HCT116 (cell line): ENCODE measurements around the gene MACROD1. TPM values are rescaled to one million over a fixed set of nuclear protein-coding genes. Genes with fewer than 3 reads are reported as not detected.

ENCODE experiments used
- ATAC-seq: fragments of 200-7000 bp; cut with Tn5 transposase; 2 replicates; pipeline ENCODE4 v1.9.1; 2020; ENCODE audit warnings: mild to moderate bottlenecking, moderate library complexity
- BruUV-seq: library from RNA; stranded (reverse); fragments of 400-500 nt; replicated peaks from 2 replicates; lab custom pipeline; 2021; lab: Mats Ljungman, UMichigan
- CTCF ChIA-PET: fragments of 300-600 bp; sonication (Branson Sonifier 250); formaldehyde crosslinking; loops from one replicate; lab custom pipeline; 2021; ENCODE audit warnings: antibody characterized with exemption; lab: Charles Lee
- POLR2A ChIA-PET: fragments of 300-600, 350-600 bp; sonication (Branson Sonifier 250); formaldehyde crosslinking; loops from one replicate; lab custom pipeline; 2021; ENCODE audit warnings: antibody characterized with exemption; lab: Charles Lee
- RAD21 ChIA-PET, 2 experiments: fragments of 300-600 bp; sonication (Branson Sonifier 250); formaldehyde crosslinking; loops; one replicate each; lab custom pipeline; 2023; ENCODE audit warnings: low total read pairs in 2 of 2; ENCODE audit not compliant: uncharacterized antibody in 2 of 2, unreplicated experiment in 2 of 2, low non-redundant PET in 1 of 2; lab: Charles Lee
- DNase-seq: peaks from one replicate; pipeline ENCODE4 v3.0.0-alpha.2; 2010; ENCODE audit warnings: low read depth, low spot score
- H2AFZ ChIP-seq: fragments of 200-600 bp; shearing (Covaris generic), sonication (generic); 2 replicates; pipeline ENCODE4 v1.6.1; 2017; ENCODE audit warnings: low read depth, mixed run types, mixed read lengths, antibody characterized with exemption, low read length; ENCODE audit not compliant: poor library complexity, severe bottlenecking
- H3K27ac ChIP-seq: 2 replicates; pipeline ENCODE4 v1.5.1; 2012; ENCODE audit warnings: low read depth, low read length
- H3K27me3 ChIP-seq: fragments of 200-600 bp; sonication (generic); 2 replicates; pipeline ENCODE4 v1.6.1; 2016; ENCODE audit warnings: mixed run types, low read length, mixed read lengths; ENCODE audit not compliant: insufficient read depth
- H3K36me3 ChIP-seq, 2 experiments: fragments of 200-500 bp in 1 of 2; fragments of 200-600 bp in 1 of 2; sonication (Bioruptor generic) in 1 of 2; sonication (generic) in 1 of 2; 2 replicates each; pipeline versions ENCODE4 v1.5.1 to v1.6.1; 2014 to 2016; ENCODE audit warnings: low read length in 2 of 2, inconsistent platforms in 1 of 2, mixed read lengths in 1 of 2, mixed run types in 1 of 2; ENCODE audit not compliant: insufficient read depth in 2 of 2, control insufficient read depth in 1 of 2
- H3K4me1 ChIP-seq, 2 experiments: fragments of 200-600 bp in 1 of 2; sonication (generic) in 1 of 2; 2 replicates each; pipeline versions ENCODE4 v1.5.1 to v1.6.1; 2012 to 2017; ENCODE audit warnings: low read length in 2 of 2, inconsistent platforms in 1 of 2, mild to moderate bottlenecking in 1 of 2, mixed read lengths in 1 of 2, mixed run types in 1 of 2, moderate library complexity in 1 of 2; ENCODE audit not compliant: insufficient read depth in 2 of 2, control insufficient read depth in 1 of 2
- H3K4me2 ChIP-seq: fragments of 200-600 bp; sonication (generic); 2 replicates; pipeline ENCODE4 v1.6.1; 2017; ENCODE audit warnings: mixed run types, low read length, mixed read lengths
- H3K4me3 ChIP-seq, 2 experiments: fragments of 200-600 bp in 1 of 2; sonication (generic) in 1 of 2; replicated peaks in 1 of 2; 2 replicates each; pipeline ENCODE4 v1.5.1; 2011 to 2016; ENCODE audit warnings: low read length in 2 of 2, control low read depth in 1 of 2, low read depth in 1 of 2, mild to moderate bottlenecking in 1 of 2, mixed read lengths in 1 of 2, mixed run types in 1 of 2
- H3K79me2 ChIP-seq: fragments of 200-600 bp; sonication (generic); 2 replicates; pipeline ENCODE4 v1.6.1; 2017; ENCODE audit warnings: mild to moderate bottlenecking, mixed run types, low read length, moderate library complexity, mixed read lengths; ENCODE audit not compliant: insufficient read depth
- H3K9ac ChIP-seq: fragments of 200-600 bp; sonication (generic); 2 replicates; pipeline ENCODE4 v1.6.1; 2016; ENCODE audit warnings: low read length, mixed read lengths
- H3K9me2 ChIP-seq: fragments of 200-600 bp; sonication (generic), shearing (Covaris generic); 2 replicates; pipeline ENCODE4 v1.6.1; 2017; ENCODE audit warnings: mixed run types, mild to moderate bottlenecking, moderate library complexity; ENCODE audit not compliant: insufficient read depth
- H3K9me3 ChIP-seq, 2 experiments: fragments of 200-500 bp in 1 of 2; fragments of 200-600 bp in 1 of 2; sonication (Bioruptor generic) in 1 of 2; sonication (generic) in 1 of 2; 2 replicates each; pipeline ENCODE4 v1.6.1; 2014 to 2017; ENCODE audit warnings: low read length in 2 of 2, mixed read lengths in 2 of 2, inconsistent platforms in 1 of 2, low read depth in 1 of 2, mild to moderate bottlenecking in 1 of 2, mixed run types in 1 of 2, moderate library complexity in 1 of 2; ENCODE audit not compliant: control insufficient read depth in 1 of 2, insufficient read depth in 1 of 2
- H4K20me1 ChIP-seq: fragments of 200-600 bp; sonication (generic), shearing (Covaris generic); 2 replicates; pipeline ENCODE4 v1.6.1; 2017; ENCODE audit warnings: mixed run types, mild to moderate bottlenecking, moderate library complexity; ENCODE audit not compliant: insufficient read depth
- ATF3 ChIP-seq: IDR thresholded peaks from 2 replicates; pipeline ENCODE4 v1.6.1; 2012
- CTCF ChIP-seq, 3 experiments: fragments of 200-600 bp in 1 of 3; sonication (generic) in 1 of 3; IDR thresholded peaks in 2 of 3; conservative IDR thresholded peaks in 1 of 3; 2 replicates each; pipeline ENCODE4 v1.5.1; 2012 to 2017; ENCODE audit warnings: low read depth in 2 of 3, low read length in 2 of 3, antibody characterized with exemption in 1 of 3, borderline replicate concordance in 1 of 3, control low read depth in 1 of 3, mild to moderate bottlenecking in 1 of 3, mixed read lengths in 1 of 3, mixed run types in 1 of 3, moderate library complexity in 1 of 3; ENCODE audit not compliant: insufficient read depth in 1 of 3
- ELF1 ChIP-seq: IDR thresholded peaks from 2 replicates; pipeline ENCODE4 v1.6.1; 2012; ENCODE audit warnings: low read depth, borderline replicate concordance
- EZH2 ChIP-seq: fragments of 200-600 bp; sonication (generic); IDR thresholded peaks from 2 replicates; pipeline ENCODE4 v1.6.1; 2017; ENCODE audit warnings: antibody characterized with exemption, mixed run types
- JUND ChIP-seq: IDR thresholded peaks from 2 replicates; pipeline ENCODE4 v1.6.1; 2012
- MAX ChIP-seq: IDR thresholded peaks from 2 replicates; pipeline ENCODE4 v1.6.1; 2012
- POLR2A ChIP-seq: IDR thresholded peaks from 2 replicates; pipeline ENCODE4 v1.7.0; 2011; ENCODE audit warnings: borderline replicate concordance; ENCODE audit not compliant: insufficient read depth, insufficient read length; ENCODE audit errors: extremely low read depth
- POLR2AphosphoS5 ChIP-seq: IDR thresholded peaks from 2 replicates; pipeline ENCODE4 v1.6.1; 2011; ENCODE audit warnings: mild to moderate bottlenecking, low read depth, low read length, moderate library complexity
- RAD21 ChIP-seq: IDR thresholded peaks from 2 replicates; pipeline ENCODE4 v1.6.1; 2012; ENCODE audit warnings: low read depth, mild to moderate bottlenecking
- SP1 ChIP-seq: IDR thresholded peaks from 2 replicates; pipeline ENCODE4 v1.6.1; 2012; ENCODE audit warnings: low read depth
- ZBTB33 ChIP-seq: IDR thresholded peaks from 2 replicates; pipeline ENCODE4 v1.6.1; 2011; ENCODE audit warnings: mild to moderate bottlenecking, low read length, moderate library complexity; ENCODE audit not compliant: insufficient replicate concordance; ENCODE audit errors: extremely low read depth
- intact Hi-C: fragments of 100-400 bp; cut with micrococcal nuclease; formaldehyde crosslinking; loops from 2 replicates; pipeline ENCODE4 v1.10.0; 2022
- total RNA-seq: library from RNA; stranded (reverse); gene quantifications from one replicate; pipeline ENCODE4 v1.2.1, GENCODE V29; 2021; ENCODE audit not compliant: unreplicated experiment

MACROD1 gene
- total RNA-seq, 1 experiment from 2014 or later, result 61.1 TPM

GRCh38 chr11:64008914-64009633 is 156.8 kb downstream of the MACROD1 start:
- no peaks in the 10 kb centered on the region; a peak in 1 of 4 replicates for H3K36me3 ChIP-seq
- H4K20me1 ChIP-seq, result no peaks in the 10 kb centered on the region
- intact Hi-C loops, result loop anchor here (10.0 kb wide), 1 partner anchor 136 kb away; no protein-coding TSS in a partner anchor
- no peak overlapping the region for H2AFZ ChIP-seq
- no peaks in the 10 kb centered on the region for H3K27me3 ChIP-seq
- H3K9me3 ChIP-seq, result peaks cover 0 to 9% of the 10 kb centered on the region in 2 experiments; a peak in 1 of 4 replicates
- H3K79me2 ChIP-seq, result 0 out of 2 replicates have a peak, but pooled peaks cover 3% of the 10 kb centered on the region
- DNase-seq, result no peak
- POLR2A ChIA-PET, result no interaction called here
- RAD21 ChIA-PET, result no interaction called here
- CTCF ChIA-PET, result interaction anchor here (1.4 kb wide), 1 partner anchor 9 kb away, joined by 3 read pairs; no protein-coding TSS in a partner anchor
- H3K9ac ChIP-seq, result no peak overlapping the region
- H3K4me2 ChIP-seq, result no peak overlapping the region
- peak overlapping the region; percentile 77; the same call in 1 of the 2 replicates for H3K27ac ChIP-seq
- no TSS peak for BruUV-seq
- H3K4me3 ChIP-seq, result no peak overlapping the region
- no peak for ATAC-seq
- no peaks in the 10 kb centered on the region for H3K9me2 ChIP-seq
- TF ChIP-seq ELF1 (no peak), MAX (no peak), ATF3 (no peak)
- peaks cover 18 to 37% of the 10 kb centered on the region in 2 experiments for H3K4me1 ChIP-seq

GRCh38 chr11:64008283-64008913 is 157.5 kb downstream of the MACROD1 start:
- H4K20me1 ChIP-seq, result no peaks in the 10 kb centered on the region
- peak overlapping the region; percentile 65 for H3K9ac ChIP-seq
- TF ChIP-seq ZBTB33 (no peak), CTCF (IDR thresholded peaks at IDR 0.05 in 2 of 3, conservative IDR thresholded peaks at IDR 0.05 in 1 of 3; ENCODE audit: borderline replicate concordance in 1 of 3, insufficient read depth in 1 of 3, low read depth in 2 of 3, low read length in 2 of 3) (no peak), RAD21 (no peak), JUND (no peak), POLR2AphosphoS5 (no peak), POLR2A (no peak), SP1 (no peak), EZH2 (no peak)
- RAD21 ChIA-PET, result interaction anchor here in 1 of 2 experiments (0.7 kb wide), 2 partner anchors 7 to 69 kb away, joined by 3 read pairs; partner anchors contain the start of gene NAA40
- intact Hi-C loops, result loop anchor here (10.0 kb wide), 1 partner anchor 136 kb away; no protein-coding TSS in a partner anchor
- CTCF ChIA-PET, result interaction anchor here (1.1 to 1.4 kb wide), 3 partner anchors 9 to 145 kb away, joined by 3 to 5 read pairs (median 4); no protein-coding TSS in a partner anchor
- BruUV-seq, result no TSS peak
- H3K4me3 ChIP-seq, result peak overlapping the region; percentile 43 to 58
- peaks cover 0 to 9% of the 10 kb centered on the region in 2 experiments; a peak in 1 of 4 replicates for H3K9me3 ChIP-seq
- H3K27me3 ChIP-seq, result no peaks in the 10 kb centered on the region
- peaks cover 18 to 37% of the 10 kb centered on the region in 2 experiments for H3K4me1 ChIP-seq
- H3K79me2 ChIP-seq, result 0 out of 2 replicates have a peak, but pooled peaks cover 3% of the 10 kb centered on the region
- DNase-seq (no peak), ATAC-seq (no peak)
- no peak overlapping the region for H2AFZ ChIP-seq
- POLR2A ChIA-PET, result interaction anchor here (1.0 to 1.7 kb wide), 3 partner anchors 8 to 25 kb away, joined by 3 to 10 read pairs (median 6); no protein-coding TSS in a partner anchor
- H3K4me2 ChIP-seq, result peak overlapping the region; percentile 89
- H3K36me3 ChIP-seq, result no peaks in the 10 kb centered on the region; a peak in 1 of 4 replicates
- no peaks in the 10 kb centered on the region for H3K9me2 ChIP-seq
- H3K27ac ChIP-seq, result peak overlapping the region; percentile 77
